WTC11 (cell line): ENCODE results near the gene TASP1. TPM values are rescaled to one million over a fixed set of nuclear protein-coding genes. Genes with fewer than 3 reads are reported as not detected.

Experiments used
- ATAC-seq: fragments of 200-7000 bp; cut with Tn5 transposase; 2 replicates; pipeline ENCODE4 v1.10.0; 2021; ENCODE audit warnings: mild to moderate bottlenecking, moderate library complexity
- CTCF ChIA-PET: fragments of 300-600 bp; sonication (Branson Sonifier 250); formaldehyde crosslinking; loops from one replicate; lab custom pipeline; 2021; ENCODE audit warnings: antibody characterized with exemption; lab: Charles Lee
- POLR2A ChIA-PET: fragments of 350-600 bp; sonication (Branson Sonifier 250); formaldehyde crosslinking; loops from one replicate; lab custom pipeline; 2021; ENCODE audit warnings: antibody characterized with exemption; lab: Charles Lee
- DNase-seq: peaks from one replicate; pipeline ENCODE4 v3.0.0; 2021; ENCODE audit warnings: low spot score
- H3K27ac Mint-ChIP-seq: 2 replicates; pipeline ENCODE4 v1.8.0; 2021; ENCODE audit warnings: mixed read lengths
- H3K27me3 Mint-ChIP-seq: 2 replicates; pipeline ENCODE4 v1.8.0; 2021; ENCODE audit warnings: low read depth, mild to moderate bottlenecking, moderate library complexity, mixed read lengths
- H3K36me3 Mint-ChIP-seq: 2 replicates; pipeline ENCODE4 v1.8.0; 2021; ENCODE audit warnings: mixed read lengths
- H3K4me1 Mint-ChIP-seq: 2 replicates; pipeline ENCODE4 v1.8.0; 2022; ENCODE audit warnings: mixed read lengths
- H3K4me3 Mint-ChIP-seq: 2 replicates; pipeline ENCODE4 v1.8.0; 2021; ENCODE audit warnings: mild to moderate bottlenecking, moderate library complexity, mixed read lengths
- H3K9me3 Mint-ChIP-seq: 2 replicates; pipeline ENCODE4 v1.8.0; 2021; ENCODE audit warnings: mixed read lengths
- CREM ChIP-seq: sonication (generic); formaldehyde crosslinking; IDR thresholded peaks from 2 replicates; pipeline ENCODE4 v1.8.1; 2022; ENCODE audit warnings: mild to moderate bottlenecking, missing genetic modification reagents, moderate library complexity
- ESRRA ChIP-seq: sonication (generic); formaldehyde crosslinking; IDR thresholded peaks from 2 replicates; pipeline ENCODE4 v1.8.1; 2022; ENCODE audit warnings: mild to moderate bottlenecking, missing genetic modification reagents, borderline replicate concordance
- FOXJ3 ChIP-seq: sonication (generic); formaldehyde crosslinking; IDR thresholded peaks from 2 replicates; pipeline ENCODE4 v1.9.0; 2021; ENCODE audit warnings: missing genetic modification reagents, mild to moderate bottlenecking, borderline replicate concordance
- GABPB1 ChIP-seq: sonication (generic); formaldehyde crosslinking; IDR thresholded peaks from 2 replicates; pipeline ENCODE4 v1.8.1; 2023; ENCODE audit warnings: mild to moderate bottlenecking, missing genetic modification reagents
- IRF2 ChIP-seq: sonication (generic); formaldehyde crosslinking; IDR thresholded peaks from 2 replicates; pipeline ENCODE4 v1.8.0; 2022; ENCODE audit warnings: low read depth, missing genetic modification reagents, borderline replicate concordance
- JUN ChIP-seq: sonication (generic); formaldehyde crosslinking; IDR thresholded peaks from 2 replicates; pipeline ENCODE4 v1.8.0; 2023; ENCODE audit warnings: mild to moderate bottlenecking, missing genetic modification reagents
- KAT7 ChIP-seq: sonication (generic); formaldehyde crosslinking; IDR thresholded peaks from 2 replicates; pipeline ENCODE4 v1.8.1; 2023; ENCODE audit warnings: missing genetic modification reagents, mild to moderate bottlenecking, borderline replicate concordance
- MYBL2 ChIP-seq: sonication (generic); formaldehyde crosslinking; IDR thresholded peaks from 2 replicates; pipeline ENCODE4 v1.8.1; 2023; ENCODE audit warnings: mild to moderate bottlenecking, moderate library complexity, missing genetic modification reagents
- RELA ChIP-seq: sonication (generic); formaldehyde crosslinking; IDR thresholded peaks from 2 replicates; pipeline ENCODE4 v1.8.1; 2022; ENCODE audit warnings: missing genetic modification reagents, mild to moderate bottlenecking, borderline replicate concordance
- SMAD3 ChIP-seq: sonication (generic); formaldehyde crosslinking; IDR thresholded peaks from 2 replicates; pipeline ENCODE4 v1.8.0; 2022; ENCODE audit warnings: missing genetic modification reagents, mild to moderate bottlenecking, borderline replicate concordance
- TCF7 ChIP-seq: sonication (generic); formaldehyde crosslinking; IDR thresholded peaks from 2 replicates; pipeline ENCODE4 v1.8.0; 2022; ENCODE audit warnings: mild to moderate bottlenecking, low read depth, missing genetic modification reagents, moderate library complexity
- ZNF138 ChIP-seq: sonication (generic); formaldehyde crosslinking; conservative IDR thresholded peaks from 2 replicates; pipeline ENCODE4 v1.8.1; 2022; ENCODE audit warnings: mild to moderate bottlenecking, moderate library complexity, missing genetic modification reagents
- total RNA-seq: library from RNA; stranded (reverse); gene quantifications from 3 replicates; pipeline ENCODE4 v1.2.3, GENCODE V29; 2021
- TF ChIP-seq, protein P1 (sequence below): fragments of 250-450 bp; sonication (Bioruptor Pico); IDR thresholded peaks from 2 replicates; pipeline ENCODE4 v1.9.0; 2021; ENCODE audit warnings: mild to moderate bottlenecking
- TF ChIP-seq, protein P2 (sequence below): sonication (generic); formaldehyde crosslinking; IDR thresholded peaks from 2 replicates; pipeline ENCODE4 v1.8.1; 2022; ENCODE audit warnings: mild to moderate bottlenecking, moderate library complexity, missing genetic modification reagents
- TF ChIP-seq, protein P3 (sequence below): sonication (generic); formaldehyde crosslinking; IDR thresholded peaks from 2 replicates; pipeline ENCODE4 v1.8.0; 2022; ENCODE audit warnings: missing genetic modification reagents
- TF ChIP-seq, protein P4 (sequence below): sonication (generic); formaldehyde crosslinking; IDR thresholded peaks from 2 replicates; pipeline ENCODE4 v1.8.1; 2022; ENCODE audit warnings: missing genetic modification reagents, borderline replicate concordance

The TASP1 gene
- total RNA-seq, 1 experiment from 2014 or later = 12.4 TPM

DNA sequence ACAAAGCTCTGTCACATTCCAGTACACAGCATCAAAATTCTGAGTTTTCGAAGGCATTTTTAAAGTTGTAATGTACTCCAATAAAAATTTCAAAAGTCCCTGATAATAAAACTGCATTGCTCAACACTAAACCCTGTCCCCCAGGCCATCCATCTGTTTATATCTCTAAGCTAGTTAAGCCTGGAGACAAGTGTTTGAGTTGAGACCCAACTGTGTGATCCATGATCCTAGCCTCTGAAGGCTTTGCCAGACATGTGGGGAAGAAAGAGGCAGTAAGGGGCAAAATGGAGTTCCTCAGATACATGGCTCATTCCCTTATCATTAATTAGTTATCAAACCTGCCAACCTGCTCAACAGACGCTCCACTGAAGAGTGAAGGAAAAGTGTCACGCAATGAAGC lies 219.3 kb downstream of the TASP1 start:
- Mint-ChIP-seq H3K27ac (peak overlapping the region; percentile 16; the same call in 1 of the 2 replicates), H3K4me1 (peaks cover 60% of the 10 kb centered on the region), H3K4me3 (no peak overlapping the region), H3K9me3 (no peaks in the 10 kb centered on the region), H3K36me3 (no peaks in the 10 kb centered on the region), H3K27me3 (no peaks in the 10 kb centered on the region)
- no peak for TF ChIP-seq RELA (CRISPR knock-in tag)
- no peak for TF ChIP-seq ESRRA (CRISPR knock-in tag)
- TF ChIP-seq KAT7 = no peak
- TF ChIP-seq IRF2 (CRISPR knock-in tag) = no peak
- no peak for TF ChIP-seq JUN (CRISPR knock-in tag)
- TF ChIP-seq MYBL2 (CRISPR knock-in tag) = no peak
- TF ChIP-seq, protein P1, sequence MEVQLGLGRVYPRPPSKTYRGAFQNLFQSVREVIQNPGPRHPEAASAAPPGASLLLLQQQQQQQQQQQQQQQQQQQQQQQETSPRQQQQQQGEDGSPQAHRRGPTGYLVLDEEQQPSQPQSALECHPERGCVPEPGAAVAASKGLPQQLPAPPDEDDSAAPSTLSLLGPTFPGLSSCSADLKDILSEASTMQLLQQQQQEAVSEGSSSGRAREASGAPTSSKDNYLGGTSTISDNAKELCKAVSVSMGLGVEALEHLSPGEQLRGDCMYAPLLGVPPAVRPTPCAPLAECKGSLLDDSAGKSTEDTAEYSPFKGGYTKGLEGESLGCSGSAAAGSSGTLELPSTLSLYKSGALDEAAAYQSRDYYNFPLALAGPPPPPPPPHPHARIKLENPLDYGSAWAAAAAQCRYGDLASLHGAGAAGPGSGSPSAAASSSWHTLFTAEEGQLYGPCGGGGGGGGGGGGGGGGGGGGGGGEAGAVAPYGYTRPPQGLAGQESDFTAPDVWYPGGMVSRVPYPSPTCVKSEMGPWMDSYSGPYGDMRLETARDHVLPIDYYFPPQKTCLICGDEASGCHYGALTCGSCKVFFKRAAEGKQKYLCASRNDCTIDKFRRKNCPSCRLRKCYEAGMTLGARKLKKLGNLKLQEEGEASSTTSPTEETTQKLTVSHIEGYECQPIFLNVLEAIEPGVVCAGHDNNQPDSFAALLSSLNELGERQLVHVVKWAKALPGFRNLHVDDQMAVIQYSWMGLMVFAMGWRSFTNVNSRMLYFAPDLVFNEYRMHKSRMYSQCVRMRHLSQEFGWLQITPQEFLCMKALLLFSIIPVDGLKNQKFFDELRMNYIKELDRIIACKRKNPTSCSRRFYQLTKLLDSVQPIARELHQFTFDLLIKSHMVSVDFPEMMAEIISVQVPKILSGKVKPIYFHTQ (CRISPR knock-in tag) = no peak
- TF ChIP-seq ZNF138 (CRISPR knock-in tag) = no peak
- TF ChIP-seq, protein P2, sequence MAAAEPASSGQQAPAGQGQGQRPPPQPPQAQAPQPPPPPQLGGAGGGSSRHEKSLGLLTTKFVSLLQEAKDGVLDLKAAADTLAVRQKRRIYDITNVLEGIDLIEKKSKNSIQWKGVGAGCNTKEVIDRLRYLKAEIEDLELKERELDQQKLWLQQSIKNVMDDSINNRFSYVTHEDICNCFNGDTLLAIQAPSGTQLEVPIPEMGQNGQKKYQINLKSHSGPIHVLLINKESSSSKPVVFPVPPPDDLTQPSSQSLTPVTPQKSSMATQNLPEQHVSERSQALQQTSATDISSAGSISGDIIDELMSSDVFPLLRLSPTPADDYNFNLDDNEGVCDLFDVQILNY (CRISPR knock-in tag) = no peak
- TF ChIP-seq CREM = no peak
- TF ChIP-seq SMAD3 (CRISPR knock-in tag) = no peak
- TF ChIP-seq, protein P3, sequence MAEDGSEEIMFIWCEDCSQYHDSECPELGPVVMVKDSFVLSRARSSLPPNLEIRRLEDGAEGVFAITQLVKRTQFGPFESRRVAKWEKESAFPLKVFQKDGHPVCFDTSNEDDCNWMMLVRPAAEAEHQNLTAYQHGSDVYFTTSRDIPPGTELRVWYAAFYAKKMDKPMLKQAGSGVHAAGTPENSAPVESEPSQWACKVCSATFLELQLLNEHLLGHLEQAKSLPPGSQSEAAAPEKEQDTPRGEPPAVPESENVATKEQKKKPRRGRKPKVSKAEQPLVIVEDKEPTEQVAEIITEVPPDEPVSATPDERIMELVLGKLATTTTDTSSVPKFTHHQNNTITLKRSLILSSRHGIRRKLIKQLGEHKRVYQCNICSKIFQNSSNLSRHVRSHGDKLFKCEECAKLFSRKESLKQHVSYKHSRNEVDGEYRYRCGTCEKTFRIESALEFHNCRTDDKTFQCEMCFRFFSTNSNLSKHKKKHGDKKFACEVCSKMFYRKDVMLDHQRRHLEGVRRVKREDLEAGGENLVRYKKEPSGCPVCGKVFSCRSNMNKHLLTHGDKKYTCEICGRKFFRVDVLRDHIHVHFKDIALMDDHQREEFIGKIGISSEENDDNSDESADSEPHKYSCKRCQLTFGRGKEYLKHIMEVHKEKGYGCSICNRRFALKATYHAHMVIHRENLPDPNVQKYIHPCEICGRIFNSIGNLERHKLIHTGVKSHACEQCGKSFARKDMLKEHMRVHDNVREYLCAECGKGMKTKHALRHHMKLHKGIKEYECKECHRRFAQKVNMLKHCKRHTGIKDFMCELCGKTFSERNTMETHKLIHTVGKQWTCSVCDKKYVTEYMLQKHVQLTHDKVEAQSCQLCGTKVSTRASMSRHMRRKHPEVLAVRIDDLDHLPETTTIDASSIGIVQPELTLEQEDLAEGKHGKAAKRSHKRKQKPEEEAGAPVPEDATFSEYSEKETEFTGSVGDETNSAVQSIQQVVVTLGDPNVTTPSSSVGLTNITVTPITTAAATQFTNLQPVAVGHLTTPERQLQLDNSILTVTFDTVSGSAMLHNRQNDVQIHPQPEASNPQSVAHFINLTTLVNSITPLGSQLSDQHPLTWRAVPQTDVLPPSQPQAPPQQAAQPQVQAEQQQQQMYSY (CRISPR knock-in tag) = no peak
- no peak for DNase-seq
- ATAC-seq = no peak
- ChIA-PET CTCF (no interaction called here), POLR2A (no interaction called here)

DNA sequence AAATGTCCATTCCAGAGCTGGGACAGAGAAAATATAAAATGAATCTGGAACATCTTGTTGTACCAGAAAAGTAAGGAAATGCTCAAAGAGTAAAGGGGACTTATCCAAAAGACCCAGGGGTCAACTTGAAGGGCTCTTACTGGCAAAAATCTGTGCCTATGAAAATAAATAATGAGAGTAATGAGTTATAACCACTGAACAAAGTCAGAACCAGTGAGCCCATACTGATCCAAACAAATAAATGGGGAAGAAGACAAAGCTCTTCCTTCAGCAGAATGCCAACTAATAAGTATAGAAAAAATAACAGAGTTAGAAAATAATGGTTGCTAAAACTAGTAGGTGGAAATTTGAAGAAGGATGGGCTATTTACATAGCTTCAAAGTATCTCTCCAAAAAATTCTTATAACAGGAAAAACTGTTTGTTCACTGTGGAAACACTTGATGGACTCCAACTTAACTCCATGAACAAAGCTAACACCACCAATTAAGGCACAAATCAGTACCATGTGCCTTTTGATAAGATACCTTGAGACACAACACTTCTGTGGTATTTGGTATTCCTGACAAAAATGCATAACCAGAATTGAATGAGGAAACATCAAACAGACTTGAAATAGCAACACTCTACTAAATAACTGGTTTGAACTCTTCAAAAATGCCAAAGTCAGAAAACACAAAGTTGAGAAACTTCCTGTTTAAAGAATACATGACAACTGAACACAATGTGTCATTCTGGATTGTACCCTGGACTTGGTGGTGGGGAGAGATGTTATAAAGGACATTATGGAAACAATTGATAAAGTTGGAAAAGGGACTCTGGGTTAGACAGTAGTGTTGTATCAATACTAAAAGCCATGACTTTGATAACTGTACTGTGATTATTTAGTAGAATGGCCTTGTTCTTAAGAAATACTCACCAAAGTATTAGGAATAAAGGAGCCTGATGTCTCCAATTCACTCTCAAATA lies 220.2 kb downstream of the TASP1 start:
- Mint-ChIP-seq H3K4me3 (no peak overlapping the region), H3K36me3 (no peaks in the 10 kb centered on the region), H3K9me3 (no peaks in the 10 kb centered on the region), H3K27ac (0 out of 2 replicates have a peak overlapping the region, but pooled peaks have one; percentile 29), H3K4me1 (peaks cover 57% of the 10 kb centered on the region), H3K27me3 (no peaks in the 10 kb centered on the region)
- CTCF ChIA-PET = no interaction called here
- DNase-seq (no peak), ATAC-seq (no peak)
- POLR2A ChIA-PET = no interaction called here
- TF ChIP-seq FOXJ3 (no peak), TCF7 (no peak), GABPB1 (CRISPR knock-in tag) (peak; percentile 74)
- TF ChIP-seq, protein P4, sequence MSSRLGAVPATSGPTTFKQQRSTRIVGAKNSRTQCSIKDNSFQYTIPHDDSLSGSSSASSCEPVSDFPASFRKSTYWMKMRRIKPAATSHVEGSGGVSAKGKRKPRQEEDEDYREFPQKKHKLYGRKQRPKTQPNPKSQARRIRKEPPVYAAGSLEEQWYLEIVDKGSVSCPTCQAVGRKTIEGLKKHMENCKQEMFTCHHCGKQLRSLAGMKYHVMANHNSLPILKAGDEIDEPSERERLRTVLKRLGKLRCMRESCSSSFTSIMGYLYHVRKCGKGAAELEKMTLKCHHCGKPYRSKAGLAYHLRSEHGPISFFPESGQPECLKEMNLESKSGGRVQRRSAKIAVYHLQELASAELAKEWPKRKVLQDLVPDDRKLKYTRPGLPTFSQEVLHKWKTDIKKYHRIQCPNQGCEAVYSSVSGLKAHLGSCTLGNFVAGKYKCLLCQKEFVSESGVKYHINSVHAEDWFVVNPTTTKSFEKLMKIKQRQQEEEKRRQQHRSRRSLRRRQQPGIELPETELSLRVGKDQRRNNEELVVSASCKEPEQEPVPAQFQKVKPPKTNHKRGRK (CRISPR knock-in tag) = no peak
- TF ChIP-seq, protein P3 (CRISPR knock-in tag) = no peak
